Measurements from ENCODE around the gene SLC66A1.

- no peak for TF ChIP-seq POLR2A (IDR thresholded peaks at IDR 0.05)
- TF ChIP-seq, protein P1, sequence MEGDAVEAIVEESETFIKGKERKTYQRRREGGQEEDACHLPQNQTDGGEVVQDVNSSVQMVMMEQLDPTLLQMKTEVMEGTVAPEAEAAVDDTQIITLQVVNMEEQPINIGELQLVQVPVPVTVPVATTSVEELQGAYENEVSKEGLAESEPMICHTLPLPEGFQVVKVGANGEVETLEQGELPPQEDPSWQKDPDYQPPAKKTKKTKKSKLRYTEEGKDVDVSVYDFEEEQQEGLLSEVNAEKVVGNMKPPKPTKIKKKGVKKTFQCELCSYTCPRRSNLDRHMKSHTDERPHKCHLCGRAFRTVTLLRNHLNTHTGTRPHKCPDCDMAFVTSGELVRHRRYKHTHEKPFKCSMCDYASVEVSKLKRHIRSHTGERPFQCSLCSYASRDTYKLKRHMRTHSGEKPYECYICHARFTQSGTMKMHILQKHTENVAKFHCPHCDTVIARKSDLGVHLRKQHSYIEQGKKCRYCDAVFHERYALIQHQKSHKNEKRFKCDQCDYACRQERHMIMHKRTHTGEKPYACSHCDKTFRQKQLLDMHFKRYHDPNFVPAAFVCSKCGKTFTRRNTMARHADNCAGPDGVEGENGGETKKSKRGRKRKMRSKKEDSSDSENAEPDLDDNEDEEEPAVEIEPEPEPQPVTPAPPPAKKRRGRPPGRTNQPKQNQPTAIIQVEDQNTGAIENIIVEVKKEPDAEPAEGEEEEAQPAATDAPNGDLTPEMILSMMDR (IDR thresholded peaks at IDR 0.05): no peak
- no peak for TF ChIP-seq EP300 (IDR thresholded peaks at IDR 0.05)
Observed at GRCh38 chr1:19289244-19289643, 22.9 kb upstream of the SLC66A1 start.
